Panc1 (cell line): ENCODE data around the gene NEK2. TPM values are rescaled to one million over a fixed set of nuclear protein-coding genes. Genes with fewer than 3 reads are reported as not detected.

Source experiments
- ATAC-seq: fragments of 200-7000 bp; cut with Tn5 transposase; 2 replicates; pipeline ENCODE4 v1.9.1; 2020; ENCODE audit warnings: mild to moderate bottlenecking, moderate library complexity
- BruUV-seq: library from RNA; stranded (reverse); fragments of 400-500 nt; replicated peaks from 2 replicates; lab custom pipeline; 2021; lab: Mats Ljungman, UMichigan
- CTCF ChIA-PET: fragments of 300-600 bp; sonication (Branson Sonifier 250); formaldehyde crosslinking; loops from one replicate; lab custom pipeline; 2022; ENCODE audit warnings: antibody characterized with exemption; lab: Charles Lee
- POLR2A ChIA-PET: fragments of 300-600 bp; sonication (Branson Sonifier 250); formaldehyde crosslinking; loops from one replicate; lab custom pipeline; 2022; ENCODE audit warnings: antibody characterized with exemption; lab: Charles Lee
- DNase-seq: peaks from one replicate; pipeline ENCODE4 v3.0.0-alpha.2; 2010; ENCODE audit warnings: low read depth, low spot score
- H3K27ac ChIP-seq: 2 replicates; pipeline ENCODE4 v1.5.1; 2011; ENCODE audit warnings: mild to moderate bottlenecking, low read length, inconsistent platforms
- H3K27me3 ChIP-seq: fragments of 200-500 bp; sonication (Bioruptor generic); 2 replicates; pipeline ENCODE4 v1.6.0; 2014; ENCODE audit warnings: low read length, inconsistent platforms; ENCODE audit not compliant: control insufficient read depth, insufficient read depth
- H3K36me3 ChIP-seq: fragments of 200-500 bp; sonication (Bioruptor generic); 2 replicates; pipeline ENCODE4 v1.5.1; 2014; ENCODE audit warnings: inconsistent platforms, mild to moderate bottlenecking, low read length, moderate library complexity; ENCODE audit not compliant: control insufficient read depth, insufficient read depth
- H3K4me1 ChIP-seq: 2 replicates; pipeline ENCODE4 v1.5.1; 2011; ENCODE audit warnings: inconsistent platforms, mild to moderate bottlenecking, low read length, moderate library complexity; ENCODE audit not compliant: control insufficient read depth, insufficient read depth
- H3K4me3 ChIP-seq, 2 experiments: 2 replicates each; pipeline ENCODE4 v1.5.1; 2011 to 2012; ENCODE audit warnings: low read depth in 2 of 2, low read length in 2 of 2, mild to moderate bottlenecking in 2 of 2, inconsistent platforms in 1 of 2, moderate library complexity in 1 of 2
- H3K9me3 ChIP-seq: fragments of 200-500 bp; sonication (Bioruptor generic); 2 replicates; pipeline ENCODE4 v1.5.1; 2014; ENCODE audit warnings: low read depth, mild to moderate bottlenecking, inconsistent platforms, low read length, moderate library complexity; ENCODE audit not compliant: control insufficient read depth, insufficient read depth
- CTCF ChIP-seq: fragments of 450-650 bp; IDR thresholded peaks from 2 replicates; pipeline ENCODE4 v1.5.1; 2017; ENCODE audit warnings: mild to moderate bottlenecking
- POLR2AphosphoS5 ChIP-seq: IDR thresholded peaks from 2 replicates; pipeline ENCODE4 v1.6.1; 2012; ENCODE audit warnings: mild to moderate bottlenecking, low read depth, low read length, moderate library complexity
- REST ChIP-seq, 2 experiments: IDR thresholded peaks; 2 replicates each; pipeline ENCODE4 v1.6.1; 2011 to 2012; ENCODE audit warnings: low read depth in 2 of 2, control low read depth in 1 of 2, low read length in 1 of 2, mild to moderate bottlenecking in 1 of 2, moderate library complexity in 1 of 2; ENCODE audit not compliant: insufficient read depth in 1 of 2
- SIN3A ChIP-seq: IDR thresholded peaks from 2 replicates; pipeline ENCODE4 v1.6.1; 2012; ENCODE audit warnings: low read depth, mild to moderate bottlenecking, low read length, moderate library complexity, borderline replicate concordance; ENCODE audit not compliant: insufficient read depth
- TCF7L2 ChIP-seq: IDR thresholded peaks from 2 replicates; pipeline ENCODE4 v1.6.1; 2011; ENCODE audit warnings: mild to moderate bottlenecking, low read depth, low read length, inconsistent platforms
- in situ Hi-C: cut with HindIII; loops from 2 replicates; pipeline ENCODE4 v1.10.0; 2016; ENCODE audit warnings: low sequenced_read_pairs, low pct_unique_long_range_greater_than_20kb
- intact Hi-C: fragments of 100-400 bp; cut with micrococcal nuclease; formaldehyde crosslinking; loops from one replicate; pipeline ENCODE4 v1.10.0; 2022; ENCODE audit not compliant: unreplicated experiment
- total RNA-seq: library from RNA; stranded (reverse); gene quantifications from one replicate; pipeline ENCODE4 v1.2.1, GENCODE V29; 2021; ENCODE audit not compliant: unreplicated experiment

Gene NEK2
- total RNA-seq, 1 experiment from 2014 or later = 34.4 TPM

- intact Hi-C loops = no loop called here
- in situ Hi-C loops = no loop called here
- no TSS peak for BruUV-seq
- CTCF ChIA-PET = no interaction called here
- Histone ChIP-seq H3K4me1 (peaks cover 27% of the 10 kb centered on the region), H3K27ac (no peak overlapping the region), H3K4me3 (no peak overlapping the region), H3K36me3 (no peaks in the 10 kb centered on the region), H3K27me3 (no peaks in the 10 kb centered on the region), H3K9me3 (no peaks in the 10 kb centered on the region)
- POLR2A ChIA-PET = interaction anchor here (0.6 kb wide), 1 partner anchor 734 kb away, joined by 6 read pairs; no protein-coding TSS in a partner anchor
- DNase-seq = no peak
- no peak for ATAC-seq
- TF ChIP-seq SIN3A (no peak), TCF7L2 (no peak), REST (IDR thresholded peaks at IDR 0.05; ENCODE audit: insufficient read depth in 1 of 2, low read depth in 2 of 2, low read length in 1 of 2) (no peak), POLR2AphosphoS5 (no peak), CTCF (no peak)
Observed at GRCh38 chr1:211634931-211635330, 40.5 kb downstream of the NEK2 start.

- Histone ChIP-seq H3K36me3 (no peaks in the 10 kb centered on the region), H3K9me3 (no peaks in the 10 kb centered on the region), H3K27ac (peak overlapping the region; percentile 60; the same call in 1 of the 2 replicates), H3K4me1 (peaks cover 24% of the 10 kb centered on the region), H3K27me3 (no peaks in the 10 kb centered on the region), H3K4me3 (no peak overlapping the region)
- DNase-seq (no peak), ATAC-seq (no peak)
- intact Hi-C loops = no loop called here
- in situ Hi-C loops = no loop called here
- CTCF ChIA-PET = no interaction called here
- POLR2A ChIA-PET = interaction anchor here (0.5 to 0.6 kb wide), 2 partner anchors 43 to 734 kb away, joined by 6 read pairs; no protein-coding TSS in a partner anchor
- TF ChIP-seq TCF7L2 (no peak), CTCF (no peak)
- no TSS peak for BruUV-seq
Observed at GRCh38 chr1:211634461-211634860, 41.0 kb downstream of the NEK2 start.
